ENCODE data around the gene TRIM10.

Gene TRIM10

DNA sequence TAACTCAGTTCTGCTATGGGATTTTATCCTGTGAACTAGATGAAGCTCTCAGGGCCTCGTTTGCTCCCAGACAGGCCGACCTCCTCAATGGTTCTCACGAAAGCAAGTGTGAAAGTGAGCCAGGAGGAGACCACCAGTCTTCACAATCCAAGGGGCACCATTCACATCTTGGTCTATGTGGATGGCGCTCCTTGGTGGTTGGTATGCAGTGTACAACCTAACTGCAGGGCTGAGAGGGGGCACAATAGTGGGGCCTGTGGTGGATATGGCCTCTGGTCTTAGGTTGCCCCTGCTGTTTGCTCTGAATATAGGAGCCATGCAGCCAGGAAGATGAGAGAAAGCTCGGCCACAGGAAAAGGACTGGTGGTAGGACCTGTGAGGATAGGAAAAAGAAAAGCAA lies 27.5 kb upstream of the TRIM10 start:
- no peak overlapping the region for H3K4me3 ChIP-seq (replicated peaks; ENCODE audit: low read depth, low read length)
- DNase-seq (ENCODE audit: low read depth): no peak
- TF ChIP-seq, protein P1, sequence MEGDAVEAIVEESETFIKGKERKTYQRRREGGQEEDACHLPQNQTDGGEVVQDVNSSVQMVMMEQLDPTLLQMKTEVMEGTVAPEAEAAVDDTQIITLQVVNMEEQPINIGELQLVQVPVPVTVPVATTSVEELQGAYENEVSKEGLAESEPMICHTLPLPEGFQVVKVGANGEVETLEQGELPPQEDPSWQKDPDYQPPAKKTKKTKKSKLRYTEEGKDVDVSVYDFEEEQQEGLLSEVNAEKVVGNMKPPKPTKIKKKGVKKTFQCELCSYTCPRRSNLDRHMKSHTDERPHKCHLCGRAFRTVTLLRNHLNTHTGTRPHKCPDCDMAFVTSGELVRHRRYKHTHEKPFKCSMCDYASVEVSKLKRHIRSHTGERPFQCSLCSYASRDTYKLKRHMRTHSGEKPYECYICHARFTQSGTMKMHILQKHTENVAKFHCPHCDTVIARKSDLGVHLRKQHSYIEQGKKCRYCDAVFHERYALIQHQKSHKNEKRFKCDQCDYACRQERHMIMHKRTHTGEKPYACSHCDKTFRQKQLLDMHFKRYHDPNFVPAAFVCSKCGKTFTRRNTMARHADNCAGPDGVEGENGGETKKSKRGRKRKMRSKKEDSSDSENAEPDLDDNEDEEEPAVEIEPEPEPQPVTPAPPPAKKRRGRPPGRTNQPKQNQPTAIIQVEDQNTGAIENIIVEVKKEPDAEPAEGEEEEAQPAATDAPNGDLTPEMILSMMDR (IDR thresholded peaks at IDR 0.05; ENCODE audit: low read length, missing control alignments): no peak

DNA sequence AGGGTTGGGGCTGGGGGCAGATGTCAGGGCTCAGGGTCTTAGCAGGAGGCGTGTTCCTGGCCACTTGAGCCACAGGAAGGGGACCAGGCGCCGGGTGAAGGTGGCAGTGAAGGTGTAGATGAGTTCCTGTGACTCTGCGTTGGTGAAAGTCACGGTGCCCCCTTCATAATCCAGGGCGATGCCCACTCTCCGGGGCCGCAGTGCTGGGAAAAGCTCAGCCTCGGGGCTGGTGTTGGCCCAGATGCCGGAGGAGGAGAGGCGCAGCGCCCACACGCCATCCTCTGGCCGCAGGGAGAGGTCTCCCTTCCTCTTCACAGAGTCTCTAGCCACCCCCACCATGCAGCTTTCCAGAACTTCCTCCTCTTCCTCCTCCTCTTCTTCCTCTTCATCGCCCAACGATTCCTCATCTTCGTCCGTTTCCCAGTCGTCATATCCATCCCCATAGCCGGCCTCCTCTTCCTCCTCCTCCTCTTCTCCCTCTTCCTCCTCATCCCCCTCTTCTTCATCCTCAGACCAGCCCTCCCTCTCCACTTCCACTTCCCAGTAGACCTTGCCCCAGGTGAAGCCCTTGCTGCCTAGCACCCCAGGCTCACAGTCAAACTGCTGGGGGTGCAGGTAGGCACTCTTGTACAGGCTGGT lies 25.0 kb upstream of the TRIM10 start:
- no peak for DNase-seq (ENCODE audit: low read depth)
- TF ChIP-seq, protein P1 (IDR thresholded peaks at IDR 0.05; ENCODE audit: low read length, missing control alignments): no peak

DNA sequence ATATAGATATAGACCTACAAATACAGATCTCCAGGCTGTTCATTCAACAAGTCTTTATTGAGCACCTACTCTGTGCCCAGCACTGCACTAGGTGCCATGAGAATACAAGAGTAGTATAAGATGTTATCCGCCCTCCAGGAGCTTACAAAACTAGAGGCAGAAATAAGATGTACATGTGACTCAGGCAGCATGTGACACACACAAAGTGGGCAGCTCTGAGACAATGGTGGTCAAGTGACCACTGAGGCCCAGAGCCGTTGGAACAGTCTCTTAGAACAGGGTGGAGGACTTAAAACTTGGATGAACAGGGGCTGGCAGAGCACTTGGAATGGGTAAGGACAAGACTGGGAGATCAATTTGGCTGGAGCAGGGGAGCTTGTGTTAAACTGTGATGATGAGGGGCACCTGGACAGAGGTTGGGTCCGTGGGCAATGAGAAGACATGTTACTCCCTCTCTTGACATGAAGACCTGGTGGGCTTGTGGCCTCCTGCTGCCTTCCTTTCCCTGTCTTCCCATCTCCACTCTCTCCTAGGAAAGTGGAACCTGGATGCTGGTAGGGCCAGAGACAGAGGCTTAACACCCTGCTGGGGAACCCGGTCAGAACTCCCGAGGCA lies 23.5 kb upstream of the TRIM10 start:
- no peak overlapping the region for H3K4me3 ChIP-seq (replicated peaks; ENCODE audit: low read depth, low read length)
- DNase-seq (ENCODE audit: low read depth): no peak
- TF ChIP-seq, protein P1 (IDR thresholded peaks at IDR 0.05; ENCODE audit: low read length, missing control alignments): no peak

More for the DNA sequence above, 25.0 kb upstream of the TRIM10 start:
- H3K4me3 ChIP-seq (replicated peaks; ENCODE audit: low read depth, low read length): no peak overlapping the region

- DNase-seq (ENCODE audit: low read depth): no peak
- TF ChIP-seq, protein P1 (IDR thresholded peaks at IDR 0.05; ENCODE audit: low read length, missing control alignments): no peak
- no peak overlapping the region for H3K4me3 ChIP-seq (replicated peaks; ENCODE audit: low read depth, low read length)
Measured at GRCh38 chr6:30180145-30180544, 19.1 kb upstream of the TRIM10 start.

GRCh38 chr6:30178837-30179236 lies 17.8 kb upstream of the TRIM10 start:
- TF ChIP-seq, protein P1 (IDR thresholded peaks at IDR 0.05; ENCODE audit: low read length, missing control alignments): no peak
- H3K4me3 ChIP-seq (replicated peaks; ENCODE audit: low read depth, low read length): no peak overlapping the region
- DNase-seq (ENCODE audit: low read depth): no peak

GRCh38 chr6:30175765-30176164 lies 14.8 kb upstream of the TRIM10 start:
- H3K4me3 ChIP-seq (replicated peaks; ENCODE audit: low read depth, low read length): no peak overlapping the region
- no peak for DNase-seq (ENCODE audit: low read depth)
- TF ChIP-seq, protein P1 (IDR thresholded peaks at IDR 0.05; ENCODE audit: low read length, missing control alignments): no peak

DNA sequence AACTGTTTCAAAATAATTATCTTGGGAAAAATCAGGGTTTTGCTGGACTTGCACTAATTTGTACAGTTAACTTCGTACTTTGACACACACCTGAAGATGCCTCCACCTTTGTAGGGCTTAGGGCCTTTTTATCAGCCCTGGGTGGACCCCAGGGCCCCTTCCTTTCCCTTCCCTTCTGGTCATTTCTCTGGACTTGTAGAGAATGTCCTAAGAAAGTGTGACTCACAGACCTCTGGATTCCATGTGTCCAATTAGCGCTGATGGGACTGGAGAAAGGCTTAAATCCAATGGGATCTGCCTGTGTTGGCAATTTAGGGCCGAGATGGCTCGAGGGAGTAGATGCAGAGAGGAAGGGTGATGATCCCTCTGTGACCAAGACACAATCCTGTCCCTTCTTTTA lies 11.7 kb upstream of the TRIM10 start:
- TF ChIP-seq, protein P1 (IDR thresholded peaks at IDR 0.05; ENCODE audit: low read length, missing control alignments): no peak
- no peak overlapping the region for H3K4me3 ChIP-seq (replicated peaks; ENCODE audit: low read depth, low read length)
- DNase-seq (ENCODE audit: low read depth): no peak

Measured in fibroblast of pulmonary artery (primary cell).